Measurements from ENCODE around the gene GADD45B. TPM values are rescaled to one million over a fixed set of nuclear protein-coding genes. Genes with fewer than 3 reads are reported as not detected.
A peak's percentile ranks its signal among the peaks of the same experiment; 100 is the strongest.

GADD45B gene
- total RNA-seq, 1 experiment from 2014 or later, result 16.2 TPM

DNA sequence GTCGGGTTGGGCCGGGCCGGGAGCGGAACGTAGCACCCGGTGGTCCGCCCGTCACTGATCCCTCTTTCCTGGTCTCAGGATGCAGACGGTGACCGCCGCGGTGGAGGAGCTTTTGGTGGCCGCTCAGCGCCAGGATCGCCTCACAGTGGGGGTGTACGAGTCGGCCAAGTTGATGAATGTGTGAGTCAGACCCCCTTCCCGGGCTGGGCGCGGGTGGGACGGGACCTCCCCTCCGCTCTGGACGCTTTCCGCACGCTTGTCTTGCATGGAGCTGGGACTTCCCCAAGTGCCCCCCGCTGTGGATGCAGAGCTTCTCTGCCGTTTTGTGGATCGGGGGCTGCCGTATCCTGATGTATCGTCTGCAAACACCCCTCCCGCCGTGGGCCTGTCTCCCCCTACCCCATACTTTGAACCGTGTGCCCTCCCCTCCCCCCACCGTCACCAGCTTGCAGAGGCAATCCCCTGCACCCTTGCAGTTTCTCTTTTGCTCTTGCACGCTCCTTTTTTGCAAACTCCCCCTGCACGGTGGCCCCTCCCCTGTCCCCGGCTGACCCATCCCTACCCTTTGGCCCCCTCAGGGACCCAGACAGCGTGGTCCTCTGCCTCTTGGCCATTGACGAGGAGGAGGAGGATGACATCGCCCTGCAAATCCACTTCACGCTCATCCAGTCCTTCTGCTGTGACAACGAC is 669 bp downstream of the GADD45B start:
- no CpG with 5 or more reads among the region's 42 CpGs for WGBS (ENCODE audit: extremely low coverage, insufficient read length, low lambda C conversion rate)
- peaks cover 7% of the 10 kb centered on the region; the same call in 1 of the 2 replicates for H3K27me3 ChIP-seq (ENCODE audit: insufficient read depth, low read length)
- no peak overlapping the region for H4K8ac ChIP-seq (replicated peaks; ENCODE audit: insufficient read length, low read depth, low read length)
- no peak overlapping the region for H2AFZ ChIP-seq (ENCODE audit: low read length)
- H2BK20ac ChIP-seq (ENCODE audit: low read depth, low read length, poor library complexity, severe bottlenecking), result no peak overlapping the region
- peaks cover 28% of the 10 kb centered on the region for H3K23me2 ChIP-seq (ENCODE audit: insufficient read length, low read depth, low read length, poor library complexity, severe bottlenecking)
- no peaks in the 10 kb centered on the region for H3K9me3 ChIP-seq (ENCODE audit: control insufficient read depth, low read depth, low read length)
- peak overlapping the region; percentile 65 for H3K4me2 ChIP-seq (ENCODE audit: insufficient read depth, insufficient read length, low read length)
- H4K5ac ChIP-seq (ENCODE audit: insufficient read length, low read depth, low read length), result no peak overlapping the region
- peaks cover 2% of the 10 kb centered on the region; the same call in 1 of the 2 replicates for H3K79me2 ChIP-seq (ENCODE audit: insufficient read depth, low read length)
- peaks cover 4% of the 10 kb centered on the region; the same call in 1 of the 2 replicates for H3K4me1 ChIP-seq (ENCODE audit: insufficient read depth, low read length)
- peaks cover 50% of the 10 kb centered on the region for H3K27me3 Mint-ChIP-seq (ENCODE audit: low read depth)
- H3K27ac Mint-ChIP-seq, result peak overlapping the region in 1 of 3 experiments; percentile 81; a peak in 3 of 7 replicates
- peaks cover 3% of the 10 kb centered on the region for H4K20me1 ChIP-seq (ENCODE audit: control insufficient read depth, insufficient read depth, insufficient read length)
- no peak overlapping the region for H3K4ac ChIP-seq (ENCODE audit: low read depth, low read length)
- H3K56ac ChIP-seq (ENCODE audit: insufficient read length, low read depth, low read length), result no peak overlapping the region
- H2BK120ac ChIP-seq (ENCODE audit: low read depth, low read length, poor library complexity, severe bottlenecking), result no peak overlapping the region
- H2AK5ac ChIP-seq (ENCODE audit: insufficient read length, low read length), result no peak overlapping the region
- 0 out of 5 replicates have a peak, but pooled peaks cover 0 to 2% of the 10 kb centered on the region in 2 experiments for H3K9me3 Mint-ChIP-seq
- H2BK5ac ChIP-seq (ENCODE audit: insufficient read length, low read length), result no peak overlapping the region
- peak overlapping the region; percentile 73 for H3K9ac ChIP-seq (ENCODE audit: extremely low read depth, insufficient read length, low read length)
- DNase-seq, result no peak
- peaks cover 17 to 26% of the 10 kb centered on the region in 2 experiments for H3K4me1 Mint-ChIP-seq
- H3K36me3 Mint-ChIP-seq (ENCODE audit: insufficient read depth in 1 of 3, low read depth in 3 of 3), result peaks cover 0 to 3% (median 1%) of the 10 kb centered on the region in 3 experiments; a peak in 1 of 7 replicates
- no peaks in the 10 kb centered on the region for H3K79me1 ChIP-seq (ENCODE audit: insufficient read depth, low read depth, low read length, poor library complexity, severe bottlenecking)
- H3K18ac ChIP-seq (ENCODE audit: insufficient read length, low read depth, low read length), result no peak overlapping the region
- H2BK15ac ChIP-seq (ENCODE audit: low read depth, low read length), result no peak overlapping the region
- H4K91ac ChIP-seq (ENCODE audit: insufficient read length, low read depth, low read length), result no peak overlapping the region
- no peak overlapping the region for H3T11ph ChIP-seq (ENCODE audit: low read length)
- peak overlapping the region; percentile 88 to 94 for H3K4me3 Mint-ChIP-seq
- H3K27ac ChIP-seq (ENCODE audit: insufficient read length, low read depth, low read length), result no peak overlapping the region
- H2BK12ac ChIP-seq (ENCODE audit: insufficient read length, low read depth, low read length), result no peak overlapping the region
- TF ChIP-seq, protein P1, sequence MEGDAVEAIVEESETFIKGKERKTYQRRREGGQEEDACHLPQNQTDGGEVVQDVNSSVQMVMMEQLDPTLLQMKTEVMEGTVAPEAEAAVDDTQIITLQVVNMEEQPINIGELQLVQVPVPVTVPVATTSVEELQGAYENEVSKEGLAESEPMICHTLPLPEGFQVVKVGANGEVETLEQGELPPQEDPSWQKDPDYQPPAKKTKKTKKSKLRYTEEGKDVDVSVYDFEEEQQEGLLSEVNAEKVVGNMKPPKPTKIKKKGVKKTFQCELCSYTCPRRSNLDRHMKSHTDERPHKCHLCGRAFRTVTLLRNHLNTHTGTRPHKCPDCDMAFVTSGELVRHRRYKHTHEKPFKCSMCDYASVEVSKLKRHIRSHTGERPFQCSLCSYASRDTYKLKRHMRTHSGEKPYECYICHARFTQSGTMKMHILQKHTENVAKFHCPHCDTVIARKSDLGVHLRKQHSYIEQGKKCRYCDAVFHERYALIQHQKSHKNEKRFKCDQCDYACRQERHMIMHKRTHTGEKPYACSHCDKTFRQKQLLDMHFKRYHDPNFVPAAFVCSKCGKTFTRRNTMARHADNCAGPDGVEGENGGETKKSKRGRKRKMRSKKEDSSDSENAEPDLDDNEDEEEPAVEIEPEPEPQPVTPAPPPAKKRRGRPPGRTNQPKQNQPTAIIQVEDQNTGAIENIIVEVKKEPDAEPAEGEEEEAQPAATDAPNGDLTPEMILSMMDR (conservative IDR thresholded peaks at IDR 0.05), result no peak
- H3K14ac ChIP-seq (ENCODE audit: insufficient read depth, low read length), result no peak overlapping the region
- no peak overlapping the region for H3K23ac ChIP-seq (ENCODE audit: insufficient read length, low read depth, low read length)

Data from H9 (cell line).